Neuronal stem cell (in vitro differentiated cells): Measurements from ENCODE around the gene ANO1.

Source experiments
- DNase-seq: peaks from one replicate; pipeline ENCODE4 v3.0.0-alpha.2; 2013; ENCODE audit warnings: low spot score
- H2AFZ ChIP-seq: one replicate; pipeline ENCODE4 v1.6.1; 2013; ENCODE audit warnings: mild to moderate bottlenecking, low read length, inconsistent platforms
- H2AK5ac ChIP-seq: 2 replicates; pipeline ENCODE4 v1.6.1; 2013; ENCODE audit warnings: low read depth, mild to moderate bottlenecking, inconsistent platforms, low read length, moderate library complexity, mixed read lengths
- H2BK120ac ChIP-seq: 2 replicates; pipeline ENCODE4 v1.6.1; 2013; ENCODE audit warnings: low read depth, mild to moderate bottlenecking, inconsistent platforms, low read length, moderate library complexity, mixed read lengths
- H2BK12ac ChIP-seq: one replicate; pipeline ENCODE4 v1.6.1; 2013; ENCODE audit warnings: low read length, inconsistent platforms
- H2BK15ac ChIP-seq: 2 replicates; pipeline ENCODE4 v1.6.1; 2013; ENCODE audit warnings: mild to moderate bottlenecking, low read length, inconsistent platforms, mixed read lengths
- H2BK5ac ChIP-seq: one replicate; pipeline ENCODE4 v1.6.1; 2013; ENCODE audit warnings: inconsistent platforms, mild to moderate bottlenecking, low read length, moderate library complexity
- H3K14ac ChIP-seq: one replicate; pipeline ENCODE4 v1.6.1; 2013; ENCODE audit warnings: low read length, inconsistent platforms
- H3K18ac ChIP-seq: 2 replicates; pipeline ENCODE4 v1.6.1; 2013; ENCODE audit warnings: low read length, inconsistent platforms
- H3K23ac ChIP-seq: 2 replicates; pipeline ENCODE4 v1.6.1; 2013; ENCODE audit warnings: low read depth, mild to moderate bottlenecking, mixed read lengths, low read length, inconsistent platforms; ENCODE audit not compliant: poor library complexity
- H3K27ac ChIP-seq: replicated peaks from 3 replicates; pipeline ENCODE4 v1.5.1; 2013; ENCODE audit warnings: low read length, inconsistent platforms
- H3K27me3 ChIP-seq, 3 experiments: 2 replicates each; pipeline ENCODE4 v1.6.1; 2013; ENCODE audit warnings: low read length in 3 of 3, mild to moderate bottlenecking in 2 of 3, inconsistent platforms in 1 of 3, low read depth in 1 of 3, mixed read lengths in 1 of 3, moderate library complexity in 1 of 3; ENCODE audit not compliant: control insufficient read depth in 3 of 3, insufficient read depth in 3 of 3
- H3K36me3 ChIP-seq, 2 donors: replicated peaks in 1 of 2; 2 replicates each; pipeline ENCODE4 v1.6.1; 2013; ENCODE audit warnings: low read length in 2 of 2; ENCODE audit not compliant: control insufficient read depth in 2 of 2, insufficient read depth in 2 of 2
- H3K4ac ChIP-seq: 2 replicates; pipeline ENCODE4 v1.6.1; 2013; ENCODE audit warnings: inconsistent platforms, mild to moderate bottlenecking, low read length, moderate library complexity
- H3K4me1 ChIP-seq, 2 donors: 1 replicate in 1 of 2; 2 replicates in 1 of 2; pipeline ENCODE4 v1.6.1; 2013; ENCODE audit warnings: low read length in 2 of 2, low read depth in 1 of 2; ENCODE audit not compliant: control insufficient read depth in 2 of 2, insufficient read depth in 1 of 2
- H3K4me2 ChIP-seq: one replicate; pipeline ENCODE4 v1.6.1; 2013; ENCODE audit warnings: mild to moderate bottlenecking, low read length, inconsistent platforms; ENCODE audit not compliant: insufficient read depth, poor library complexity, severe bottlenecking
- H3K4me3 ChIP-seq, 2 donors: 2 replicates each; pipeline ENCODE4 v1.5.1; 2013; ENCODE audit warnings: low read length in 2 of 2, mild to moderate bottlenecking in 2 of 2, inconsistent platforms in 1 of 2, moderate library complexity in 1 of 2
- H3K79me1 ChIP-seq: one replicate; pipeline ENCODE4 v1.6.1; 2013; ENCODE audit warnings: low read depth, mild to moderate bottlenecking, inconsistent platforms, low read length, moderate library complexity
- H3K9ac ChIP-seq: one replicate; pipeline ENCODE4 v1.6.1; 2013; ENCODE audit warnings: mild to moderate bottlenecking, low read depth, low read length, inconsistent platforms; ENCODE audit not compliant: poor library complexity
- H3K9me3 ChIP-seq, 2 donors: replicated peaks in 1 of 2; 2 replicates each; pipeline versions ENCODE3 to v1.6.1; 2013; ENCODE audit warnings: low read length in 2 of 2, mild to moderate bottlenecking in 2 of 2, inconsistent platforms in 1 of 2, low read depth in 1 of 2, mixed read lengths in 1 of 2, moderate library complexity in 1 of 2; ENCODE audit not compliant: control insufficient read depth in 2 of 2, insufficient read depth in 1 of 2
- H4K8ac ChIP-seq: one replicate; pipeline ENCODE4 v1.6.1; 2013; ENCODE audit warnings: low read depth, mild to moderate bottlenecking, inconsistent platforms, low read length, moderate library complexity
- H4K91ac ChIP-seq: one replicate; pipeline ENCODE4 v1.6.1; 2013; ENCODE audit warnings: low read length, low read depth, mild to moderate bottlenecking, inconsistent platforms; ENCODE audit not compliant: poor library complexity
- WGBS, 2 donors: extraction: QIAGEN DNeasy Blood & Tissue Kit; methylation state at CpG; one replicate each; pipeline ENCODE4 v1.1.7; 2013; ENCODE audit warnings: missing lambda C conversion rate in 2 of 2, mixed read lengths in 1 of 2; ENCODE audit not compliant: insufficient read length in 2 of 2, insufficient replicate concordance in 1 of 2; ENCODE audit errors: extremely low coverage in 2 of 2; 5-methylcytosine and 5-hydroxymethylcytosine counted together

ANO1 gene

DNA sequence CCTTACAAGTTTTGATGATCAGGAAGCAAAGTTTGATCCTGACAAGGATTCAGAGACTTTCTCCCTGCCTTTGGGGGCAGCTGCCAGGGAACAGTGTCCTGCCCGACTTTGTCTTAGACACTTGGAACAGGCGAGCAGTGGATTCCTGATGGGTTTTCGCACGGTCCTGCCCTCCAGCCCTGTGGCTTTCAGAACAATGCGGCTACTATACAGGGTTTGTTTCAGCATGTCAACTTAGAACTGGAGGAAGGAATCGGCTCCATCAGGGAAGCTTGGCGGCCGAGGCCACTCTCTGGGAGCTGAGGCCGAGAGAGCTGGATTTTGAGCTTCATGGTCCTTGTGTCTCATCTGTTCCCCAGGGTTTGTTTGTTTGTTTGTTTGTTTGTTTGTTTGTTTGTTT, 11.5 kb downstream of the ANO1 start:
- no peak overlapping the region for H3K4me3 ChIP-seq
- no peak overlapping the region for H2BK120ac ChIP-seq
- DNase-seq, result no peak
- no peak overlapping the region for H3K23ac ChIP-seq
- no peak overlapping the region for H3K4me2 ChIP-seq
- no peak overlapping the region for H3K9ac ChIP-seq
- H2BK15ac ChIP-seq, result no peak overlapping the region
- no peak overlapping the region for H2AFZ ChIP-seq
- H3K14ac ChIP-seq, result no peak overlapping the region
- H3K4ac ChIP-seq, result no peak overlapping the region
- H3K79me1 ChIP-seq, result no peaks in the 10 kb centered on the region
- no peak overlapping the region for H4K8ac ChIP-seq
- H3K9me3 ChIP-seq, result peaks cover 0 to 2% of the 10 kb centered on the region in 2 donors
- peak overlapping the region; percentile 13 for H3K18ac ChIP-seq
- WGBS, 2 donors, result no CpG with 5 or more reads among the region's 9 CpGs
- H3K36me3 ChIP-seq, result no peaks in the 10 kb centered on the region
- H3K27ac ChIP-seq, result no peak overlapping the region
- peaks cover 0 to 16% (median 0%) of the 10 kb centered on the region in 3 experiments for H3K27me3 ChIP-seq
- no peak overlapping the region for H2BK12ac ChIP-seq
- no peak overlapping the region for H2AK5ac ChIP-seq
- H4K91ac ChIP-seq, result no peak overlapping the region
- H3K4me1 ChIP-seq, result peaks cover 0 to 5% of the 10 kb centered on the region in 2 donors
- no peak overlapping the region for H2BK5ac ChIP-seq

GRCh38 chr11:70090961-70091381, 12.9 kb downstream of the ANO1 start:
- no peak overlapping the region for H2AK5ac ChIP-seq
- no peaks in the 10 kb centered on the region for H3K36me3 ChIP-seq
- peaks cover 0 to 15% (median 0%) of the 10 kb centered on the region in 3 experiments for H3K27me3 ChIP-seq
- no peak overlapping the region for H2BK12ac ChIP-seq
- H3K4me2 ChIP-seq, result no peak overlapping the region
- no peak overlapping the region for H3K27ac ChIP-seq
- WGBS, 2 donors, result no CpG with 5 or more reads among the region's 9 CpGs
- DNase-seq, result no peak
- H2BK5ac ChIP-seq, result no peak overlapping the region
- no peak overlapping the region for H3K4ac ChIP-seq
- H2BK120ac ChIP-seq, result no peak overlapping the region
- no peak overlapping the region for H3K14ac ChIP-seq
- no peak overlapping the region for H2BK15ac ChIP-seq
- H3K4me3 ChIP-seq, result no peak overlapping the region
- H4K8ac ChIP-seq, result no peak overlapping the region
- no peak overlapping the region for H3K18ac ChIP-seq
- H3K9ac ChIP-seq, result no peak overlapping the region
- H4K91ac ChIP-seq, result no peak overlapping the region
- peaks cover 0 to 2% of the 10 kb centered on the region in 2 donors for H3K9me3 ChIP-seq
- peaks cover 0 to 5% of the 10 kb centered on the region in 2 donors for H3K4me1 ChIP-seq
- no peak overlapping the region for H2AFZ ChIP-seq
- H3K23ac ChIP-seq, result no peak overlapping the region
- H3K79me1 ChIP-seq, result no peaks in the 10 kb centered on the region

DNA sequence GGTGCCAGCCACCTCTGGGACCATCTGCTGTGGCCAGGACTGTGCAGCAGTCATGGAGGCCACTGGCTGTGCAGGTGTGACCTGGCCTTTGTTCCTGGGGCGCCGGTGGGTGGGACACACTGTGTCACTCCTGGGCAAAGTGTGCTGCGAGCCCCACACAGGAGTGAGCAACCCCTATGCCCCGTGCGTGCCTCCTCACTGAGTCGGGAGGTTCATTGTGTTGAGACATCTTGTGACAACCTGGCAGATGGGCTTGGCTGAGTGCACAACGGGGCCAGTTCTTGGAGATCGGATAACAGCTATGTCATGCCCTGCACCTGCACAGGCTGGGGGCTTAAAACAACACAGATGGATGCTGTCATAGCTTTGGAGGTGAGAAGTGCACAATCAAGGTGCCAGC, 13.5 kb downstream of the ANO1 start:
- H3K9ac ChIP-seq, result no peak overlapping the region
- no peaks in the 10 kb centered on the region for H3K36me3 ChIP-seq
- no peak for DNase-seq
- H3K27me3 ChIP-seq, result peaks cover 0 to 15% (median 0%) of the 10 kb centered on the region in 3 experiments
- no peak overlapping the region for H2BK15ac ChIP-seq
- no peak overlapping the region for H4K8ac ChIP-seq
- H2BK12ac ChIP-seq, result no peak overlapping the region
- no peak overlapping the region for H3K4me3 ChIP-seq
- H2BK120ac ChIP-seq, result no peak overlapping the region
- no peak overlapping the region for H2BK5ac ChIP-seq
- H3K18ac ChIP-seq, result peak overlapping the region; percentile 40
- WGBS, 2 donors, result no CpG with 5 or more reads among the region's 8 CpGs
- H3K4me1 ChIP-seq, result peaks cover 0 to 5% of the 10 kb centered on the region in 2 donors
- H3K27ac ChIP-seq, result no peak overlapping the region
- H3K4me2 ChIP-seq, result no peak overlapping the region
- H3K14ac ChIP-seq, result no peak overlapping the region
- no peaks in the 10 kb centered on the region for H3K79me1 ChIP-seq
- peak overlapping the region; percentile 6 for H3K4ac ChIP-seq
- no peak overlapping the region for H3K23ac ChIP-seq
- peaks cover 0 to 2% of the 10 kb centered on the region in 2 donors for H3K9me3 ChIP-seq
- peak overlapping the region; percentile 80 for H4K91ac ChIP-seq
- H2AFZ ChIP-seq, result no peak overlapping the region
- peak overlapping the region; percentile 20 for H2AK5ac ChIP-seq

GRCh38 chr11:70092959-70093715, 15.0 kb downstream of the ANO1 start:
- no peaks in the 10 kb centered on the region for H3K36me3 ChIP-seq
- H2BK5ac ChIP-seq, result no peak overlapping the region
- H3K4me3 ChIP-seq, result no peak overlapping the region
- no peak overlapping the region for H2AFZ ChIP-seq
- no peak for DNase-seq
- H3K4me2 ChIP-seq, result no peak overlapping the region
- H2BK120ac ChIP-seq, result no peak overlapping the region
- H3K27me3 ChIP-seq, result peaks cover 0 to 21% (median 0%) of the 10 kb centered on the region in 3 experiments
- no peak overlapping the region for H3K23ac ChIP-seq
- no peak overlapping the region for H4K91ac ChIP-seq
- no CpG with 5 or more reads among the region's 8 CpGs for WGBS, 2 donors
- peak overlapping the region; percentile 65 for H2AK5ac ChIP-seq
- H3K9me3 ChIP-seq, result peaks cover 0 to 2% of the 10 kb centered on the region in 2 donors
- H4K8ac ChIP-seq, result no peak overlapping the region
- no peak overlapping the region for H3K9ac ChIP-seq
- H2BK12ac ChIP-seq, result no peak overlapping the region
- no peak overlapping the region for H3K4ac ChIP-seq
- peaks cover 0 to 5% of the 10 kb centered on the region in 2 donors for H3K4me1 ChIP-seq
- H3K18ac ChIP-seq, result peak overlapping the region; percentile 15
- H2BK15ac ChIP-seq, result no peak overlapping the region
- H3K79me1 ChIP-seq, result no peaks in the 10 kb centered on the region
- H3K27ac ChIP-seq, result no peak overlapping the region
- H3K14ac ChIP-seq, result no peak overlapping the region
